GM18517 (cell line): ENCODE data around the gene DMRT1.
"Not testable (repeated sequence)": the region's sequence is repeated elsewhere in the genome, so short reads cannot be mapped to it uniquely, and the experiment has no call there.

Experiments
- ATAC-seq: cut with Tn5 transposase; IDR thresholded peaks from one replicate; pipeline ENCODE4 v1.9.1; 2021; ENCODE audit warnings: mild to moderate bottlenecking, moderate library complexity; ENCODE audit not compliant: unreplicated experiment

Gene DMRT1

DNA sequence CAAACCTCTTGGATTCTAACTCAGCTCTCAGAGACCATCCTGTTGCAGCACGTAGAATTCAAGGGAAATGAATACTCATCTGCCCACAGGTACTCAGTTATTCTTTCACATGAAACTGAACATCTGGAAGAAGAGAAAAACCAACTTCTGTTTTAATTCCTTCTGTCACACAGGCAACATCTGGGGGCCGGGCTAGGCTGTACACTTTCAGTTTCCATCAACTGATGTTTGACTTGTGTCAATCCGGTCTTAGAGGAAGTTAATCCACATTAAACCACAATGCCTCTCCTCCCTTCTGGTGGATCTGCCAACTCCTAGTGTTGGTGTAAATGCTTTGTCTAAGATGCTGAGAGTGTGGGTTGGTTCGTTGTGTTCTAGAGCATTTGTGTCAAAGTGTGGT lies 152.5 kb downstream of the DMRT1 start:
- peak; percentile 63 for ATAC-seq

DNA sequence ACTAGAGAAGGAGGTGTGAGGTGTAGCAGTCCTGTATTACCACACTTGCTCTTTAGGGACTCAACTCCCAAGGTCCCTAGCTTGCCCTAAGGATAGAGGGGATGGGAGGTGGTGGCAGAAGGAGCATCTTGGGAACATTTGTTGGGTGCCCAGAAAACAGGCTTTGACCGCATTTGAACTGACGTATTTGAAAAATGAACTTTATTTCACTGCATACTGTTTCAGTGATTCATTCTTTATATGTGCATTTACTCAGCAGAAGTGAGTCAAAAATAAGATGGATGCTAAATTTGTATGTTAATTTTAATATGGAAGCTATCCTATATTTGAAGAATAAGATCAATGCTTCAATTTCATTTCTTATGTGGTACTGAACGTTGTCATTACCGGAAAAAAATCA lies 153.7 kb downstream of the DMRT1 start:
- ATAC-seq: no peak

DNA sequence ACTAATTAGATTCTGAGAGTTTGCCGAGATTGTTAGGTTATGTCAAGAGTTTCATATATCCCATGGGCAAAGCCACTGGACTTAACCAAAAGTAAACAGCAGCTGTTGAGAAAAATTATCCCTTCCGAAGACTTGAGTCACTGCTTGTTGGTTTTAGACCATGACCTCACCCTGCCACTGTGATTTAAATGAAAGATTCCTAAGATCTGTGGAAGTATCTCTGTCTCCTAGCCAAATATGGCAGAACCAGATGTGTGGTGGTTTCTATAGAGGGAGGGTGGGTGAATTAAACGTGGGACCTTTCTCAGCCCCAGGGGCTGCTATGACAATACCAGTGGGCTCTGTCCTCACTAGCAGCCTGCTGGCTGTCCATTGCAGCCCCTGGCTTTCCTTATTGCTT lies 154.3 kb downstream of the DMRT1 start:
- no peak for ATAC-seq

DNA sequence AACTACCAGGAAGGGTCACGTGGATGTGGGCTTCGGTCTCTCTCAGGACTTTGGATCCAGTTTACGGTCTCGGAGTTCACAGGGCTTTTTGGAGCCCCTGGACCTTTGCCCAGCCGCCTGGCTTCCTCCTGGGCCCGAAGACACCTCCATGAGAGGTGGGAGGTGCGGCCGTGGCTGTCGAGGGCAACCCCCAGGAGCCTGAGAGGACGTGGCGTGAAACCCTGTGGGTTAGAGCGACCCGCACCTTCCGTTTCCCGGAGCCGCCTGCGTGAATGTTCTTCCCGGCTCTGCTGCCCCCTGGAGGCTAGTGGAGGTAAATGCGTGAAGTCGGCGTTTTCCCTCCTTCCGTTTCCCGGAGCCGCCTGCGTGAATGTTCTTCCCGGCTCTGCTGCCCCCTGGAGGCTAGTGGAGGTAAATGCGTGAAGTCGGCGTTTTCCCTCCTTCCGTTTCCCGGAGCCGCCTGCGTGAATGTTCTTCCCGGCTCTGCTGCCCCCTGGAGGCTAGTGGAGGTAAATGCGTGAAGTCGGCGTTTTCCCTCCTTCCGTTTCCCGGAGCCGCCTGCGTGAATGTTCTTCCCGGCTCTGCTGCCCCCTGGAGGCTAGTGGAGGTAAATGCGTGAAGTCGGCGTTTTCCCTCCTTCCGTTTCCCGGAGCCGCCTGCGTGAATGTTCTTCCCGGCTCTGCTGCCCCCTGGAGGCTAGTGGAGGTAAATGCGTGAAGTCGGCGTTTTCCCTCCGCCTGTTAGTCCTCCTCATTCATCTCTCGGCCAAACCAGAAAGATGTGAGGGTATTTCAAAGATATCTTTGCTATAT lies 157.0 kb downstream of the DMRT1 start:
- not testable (repeated sequence) for ATAC-seq

DNA sequence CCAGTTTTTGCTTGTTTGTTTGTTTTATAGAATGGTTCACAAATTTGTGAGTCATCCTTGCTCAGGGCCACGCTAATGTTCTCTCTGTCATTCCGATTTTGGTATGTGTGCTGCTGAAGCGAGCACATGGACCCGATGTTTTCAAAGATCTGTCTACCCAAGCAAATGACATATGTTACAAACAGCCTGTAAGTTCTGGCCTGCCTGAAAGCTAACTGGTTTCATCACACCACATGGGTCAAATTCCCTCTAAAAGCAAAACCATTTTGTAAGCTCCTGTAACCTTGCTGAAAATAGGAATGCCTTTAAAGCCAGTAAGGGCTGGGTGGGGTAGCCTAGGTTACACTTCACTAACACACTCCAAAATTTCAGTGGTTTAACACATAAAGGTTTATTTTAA lies 160.3 kb downstream of the DMRT1 start:
- ATAC-seq: no peak

DNA sequence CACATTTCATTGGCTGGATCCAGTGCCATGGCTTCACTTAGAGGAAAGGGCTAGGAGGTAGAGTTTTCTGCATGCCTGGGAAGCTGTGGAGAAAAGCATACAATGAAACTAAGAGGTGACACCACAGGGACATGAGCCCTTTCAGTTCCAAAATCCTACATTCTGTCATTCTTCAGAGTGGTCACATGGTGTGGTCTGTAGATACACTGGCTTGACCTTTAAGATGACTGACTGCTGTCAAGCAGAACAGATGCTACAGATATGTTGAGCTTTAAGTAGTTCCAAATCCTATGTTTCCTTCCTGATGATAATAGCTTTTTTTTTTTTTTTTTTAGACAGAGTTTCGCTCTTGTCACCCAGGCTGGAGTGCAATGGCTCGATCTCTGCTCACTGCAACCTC lies 161.2 kb downstream of the DMRT1 start:
- ATAC-seq: no peak

DNA sequence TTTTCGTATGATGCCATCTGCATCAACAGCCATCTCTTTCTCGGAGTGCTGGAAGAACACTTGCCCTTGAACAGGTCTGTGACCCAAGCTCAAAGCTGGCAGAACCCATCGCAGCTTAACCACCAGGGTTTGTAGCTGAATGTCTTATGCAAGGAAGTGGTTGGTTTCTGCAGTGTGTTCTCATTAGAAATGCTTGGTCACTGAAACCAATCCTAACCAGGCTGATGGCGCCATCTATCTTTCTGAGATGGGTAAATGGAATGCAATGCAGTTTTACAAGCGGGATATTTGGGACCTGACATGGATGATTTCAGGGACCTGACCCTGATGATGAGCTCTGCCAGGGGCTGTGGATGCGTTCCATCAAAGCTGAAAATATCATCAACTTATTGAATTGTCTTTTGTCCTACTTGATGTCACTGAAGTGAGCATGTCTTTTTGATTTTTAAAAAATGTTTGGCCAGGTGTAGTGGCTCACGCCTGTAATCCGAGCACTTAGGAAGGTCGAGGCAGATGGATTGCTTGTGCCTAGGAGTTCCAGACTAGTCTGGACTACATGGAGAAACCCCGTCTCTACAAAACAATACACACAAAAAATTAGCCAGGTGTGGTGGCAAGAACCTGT lies 163.7 kb downstream of the DMRT1 start:
- ATAC-seq: peak; percentile 47

DNA sequence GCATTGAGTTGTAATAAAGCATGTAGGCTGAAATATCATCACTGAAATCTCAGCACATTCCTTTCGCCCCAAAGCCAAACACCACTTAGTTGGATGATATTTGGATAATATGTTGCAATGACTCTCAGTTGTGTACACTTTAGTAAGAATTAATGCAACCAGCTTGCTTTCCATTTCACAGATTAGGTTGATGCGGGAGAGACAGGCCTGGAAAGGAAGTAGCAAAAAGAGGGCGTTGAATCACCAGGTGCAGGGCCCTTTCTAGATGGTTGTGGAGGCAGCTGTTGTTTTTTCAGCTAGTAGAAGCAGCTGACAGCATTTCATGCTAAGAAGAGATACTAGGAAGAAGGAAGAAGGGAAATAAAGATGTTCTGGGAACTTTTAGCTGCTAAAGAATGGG lies 165.8 kb downstream of the DMRT1 start:
- no peak for ATAC-seq

DNA sequence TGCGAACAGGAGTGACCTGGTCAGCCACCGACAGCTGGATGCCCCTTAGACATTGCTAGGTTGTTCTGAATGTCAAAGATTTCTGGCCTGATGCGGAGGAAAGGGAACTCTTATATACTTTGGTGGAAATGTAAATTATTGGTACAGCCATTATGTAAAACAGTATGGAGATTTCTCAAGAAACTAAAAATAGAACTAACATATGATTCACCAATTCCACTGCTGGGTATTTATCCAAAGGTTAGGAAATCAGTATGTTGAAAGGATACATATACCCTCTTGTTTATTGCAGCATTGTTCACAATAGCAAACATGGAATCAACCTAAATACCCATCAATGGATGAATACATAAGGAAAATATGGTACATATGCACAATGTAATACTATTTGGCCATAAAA lies 166.7 kb downstream of the DMRT1 start:
- no peak for ATAC-seq

DNA sequence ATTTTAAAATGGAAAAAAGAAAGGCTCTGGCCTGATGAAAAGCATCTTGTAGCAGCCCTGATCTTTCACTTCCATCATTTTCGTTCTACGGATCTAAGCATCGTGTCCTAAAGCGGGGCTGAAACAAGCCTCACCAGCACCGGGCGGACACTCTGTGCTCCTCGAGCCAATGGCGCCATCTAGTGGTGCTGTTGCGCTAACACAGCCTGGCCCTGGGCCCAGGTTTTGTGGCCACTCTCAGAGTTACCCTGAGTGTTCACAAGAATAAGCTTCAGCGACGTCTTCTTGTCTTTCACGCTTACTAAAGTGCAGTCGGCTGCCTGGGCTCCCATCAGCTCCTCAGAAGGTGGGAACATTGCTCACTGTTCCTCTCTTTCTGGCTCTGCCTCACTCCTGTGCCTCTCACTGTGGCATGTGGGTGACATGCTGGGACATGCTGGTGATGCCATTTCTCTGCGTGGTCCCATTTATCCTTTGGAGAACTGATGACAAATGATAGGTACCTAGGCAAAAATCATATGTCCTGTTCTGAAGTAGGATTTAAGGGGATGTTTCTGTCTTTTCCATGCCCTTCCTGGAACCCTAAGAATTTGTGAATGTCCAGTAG lies 167.7 kb downstream of the DMRT1 start:
- ATAC-seq: peak; percentile 95

DNA sequence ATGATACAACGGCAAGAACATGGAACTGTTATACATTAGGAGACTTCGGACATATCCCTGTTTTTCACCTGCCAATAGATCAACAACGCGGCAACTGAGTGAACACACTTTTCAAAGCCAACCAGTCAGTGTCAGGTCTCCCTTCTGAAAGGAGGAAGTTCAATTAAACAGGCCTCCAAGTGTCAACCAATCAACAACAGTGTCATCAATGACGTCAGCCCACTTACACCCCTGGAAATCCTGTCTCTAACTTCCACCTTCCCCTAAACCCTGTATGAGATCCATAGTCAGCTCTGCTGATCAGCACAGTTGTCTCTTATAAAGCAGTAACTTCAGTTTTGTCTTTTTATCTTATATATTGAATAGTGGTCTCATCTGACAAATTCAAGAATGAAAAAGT lies 171.5 kb downstream of the DMRT1 start:
- ATAC-seq: no peak

DNA sequence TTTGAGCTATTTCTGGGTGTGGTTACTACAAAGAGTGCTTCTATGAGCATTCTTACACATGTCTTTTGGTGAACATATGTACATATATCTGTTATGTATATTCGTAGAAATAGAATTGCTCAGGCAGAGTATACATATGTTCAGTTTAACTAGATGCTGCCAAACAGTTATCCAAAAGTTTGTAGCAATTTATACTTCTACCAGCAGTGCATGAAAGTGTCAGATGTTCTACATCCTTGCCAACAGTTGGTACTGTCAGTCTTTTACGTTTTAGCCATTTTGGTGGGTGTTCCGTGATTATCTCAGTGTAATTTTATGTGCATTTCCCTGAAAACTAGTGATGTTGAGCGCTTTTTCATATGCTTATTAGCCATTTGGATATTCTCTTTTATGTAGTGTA lies 172.7 kb downstream of the DMRT1 start:
- ATAC-seq: no peak

DNA sequence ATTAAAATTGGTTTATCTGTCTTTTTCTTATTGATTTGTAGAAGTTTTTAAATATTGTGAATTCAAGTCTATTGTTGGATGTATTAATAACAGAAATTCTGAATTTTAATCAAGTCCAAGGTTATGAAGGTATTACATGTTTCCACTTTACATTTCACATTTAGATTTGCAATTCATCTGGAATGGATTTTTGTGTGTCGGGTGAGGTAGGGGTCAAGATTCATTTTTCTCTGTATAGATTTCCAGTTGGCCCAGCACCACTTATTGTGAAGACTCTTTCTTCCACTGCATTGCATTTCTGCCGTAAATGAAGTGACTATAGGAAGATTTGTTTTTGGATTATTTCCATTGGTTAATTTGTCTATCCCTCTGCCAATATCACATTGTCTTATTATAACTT lies 173.1 kb downstream of the DMRT1 start:
- no peak for ATAC-seq

DNA sequence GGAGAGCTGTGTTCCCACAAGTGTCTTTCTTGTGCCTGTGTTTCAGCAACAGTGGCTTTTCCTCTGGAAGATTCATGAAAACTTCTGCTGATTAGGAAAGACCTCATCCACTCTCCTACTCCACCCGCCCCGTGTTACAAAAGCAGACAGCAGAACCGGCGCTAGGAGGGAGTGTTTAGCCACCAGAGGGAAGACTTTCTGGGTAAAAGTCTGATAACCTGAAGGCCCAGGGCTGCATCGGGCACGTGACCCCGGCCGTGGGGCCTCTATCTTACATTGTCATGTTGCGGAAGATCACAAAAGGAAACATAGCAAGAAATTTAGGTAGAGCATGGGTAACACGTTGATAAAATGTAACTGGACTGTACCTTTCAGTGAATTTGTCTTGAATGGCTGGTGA lies 176.6 kb downstream of the DMRT1 start:
- no peak for ATAC-seq
